ENCODE data around the gene CDC25A. TPM values are rescaled to one million over a fixed set of nuclear protein-coding genes. Genes with fewer than 3 reads are reported as not detected.
A peak's percentile ranks its signal among the peaks of the same experiment; 100 is the strongest.
"Not testable (repeated sequence)": the region's sequence is repeated elsewhere in the genome, so short reads cannot be mapped to it uniquely, and the experiment has no call there.

Gene CDC25A
- total and polyA plus RNA-seq, 2 experiments from 2014 or later: 17.7 to 126 TPM

- no peak for DNase-seq (ENCODE audit: low spot score)
- peak; percentile 56 for ATAC-seq
- Histone ChIP-seq H3F3A (replicated peaks; ENCODE audit: low read depth) (no peaks in the 10 kb centered on the region), H3K27ac (ENCODE audit: low read depth) (peak overlapping the region; percentile 42; the same call in 1 of the 2 replicates), H3K27me3 (ENCODE audit: insufficient read depth) (no peaks in the 10 kb centered on the region), H4K20me1 (replicated peaks; ENCODE audit: insufficient read depth) (no peaks in the 10 kb centered on the region), H3K36me3 (ENCODE audit: insufficient read depth) (no peaks in the 10 kb centered on the region), H3K4me2 (peak overlapping the region; percentile 19; the same call in 1 of the 2 replicates), H2AFZ (peak overlapping the region; percentile 78), H3K9me2 (ENCODE audit: insufficient read depth) (peaks cover 5% of the 10 kb centered on the region; the same call in 1 of the 2 replicates), H3K79me2 (replicated peaks; ENCODE audit: insufficient read depth) (no peaks in the 10 kb centered on the region), H3K4me1 (ENCODE audit: insufficient read depth) (peaks cover 14% of the 10 kb centered on the region), H3K4me3 (no peak overlapping the region)
- TF ChIP-seq EZH2phosphoT487 (IDR thresholded peaks at IDR 0.05; ENCODE audit: unreplicated experiment) (no peak), POLR2AphosphoS5 (IDR thresholded peaks at IDR 0.05; ENCODE audit: low read depth) (no peak)
- H3K27ac Mint-ChIP-seq: no peak overlapping the region
- H3K4me3 Mint-ChIP-seq: no peak overlapping the region
- peaks cover 16% of the 10 kb centered on the region for H3K4me1 Mint-ChIP-seq
- H3K36me3 Mint-ChIP-seq (ENCODE audit: low read depth): peaks cover 3% of the 10 kb centered on the region; the same call in 1 of the 3 replicates
- no peaks in the 10 kb centered on the region; the same call in 2 of the 3 replicates for H3K9me3 Mint-ChIP-seq
- no peaks in the 10 kb centered on the region for H3K27me3 Mint-ChIP-seq (ENCODE audit: insufficient read depth, low read depth, poor library complexity)
Observed at GRCh38 chr3:48112813-48113212, 75.4 kb downstream of the CDC25A start.

- peaks cover 21% of the 10 kb centered on the region for H3K4me1 Mint-ChIP-seq
- H3K79me2 ChIP-seq (replicated peaks; ENCODE audit: insufficient read depth); H3K27me3 Mint-ChIP-seq (ENCODE audit: insufficient read depth, low read depth, poor library complexity); H3K36me3 ChIP-seq (ENCODE audit: insufficient read depth); H4K20me1 ChIP-seq (replicated peaks; ENCODE audit: insufficient read depth); H3K27ac Mint-ChIP-seq; H3K4me2 ChIP-seq; DNase-seq (ENCODE audit: low spot score); H3K36me3 Mint-ChIP-seq (ENCODE audit: low read depth); H3K27me3 ChIP-seq (ENCODE audit: insufficient read depth); H3F3A ChIP-seq (replicated peaks; ENCODE audit: low read depth); H3K4me3 ChIP-seq; ATAC-seq; H3K4me3 Mint-ChIP-seq; H3K9me3 Mint-ChIP-seq; H3K9me2 ChIP-seq (ENCODE audit: insufficient read depth): not testable (repeated sequence)
- peak overlapping the region; percentile 42; the same call in 1 of the 2 replicates for H3K27ac ChIP-seq (ENCODE audit: low read depth)
- H3K4me1 ChIP-seq (ENCODE audit: insufficient read depth): peaks cover 19% of the 10 kb centered on the region
- peak overlapping the region; percentile 78; the same call in 1 of the 2 replicates for H2AFZ ChIP-seq
Observed at GRCh38 chr3:48112108-48112791, 76.0 kb downstream of the CDC25A start.

GRCh38 chr3:48110463-48110862 is 77.8 kb downstream of the CDC25A start:
- no peak overlapping the region for H3K4me2 ChIP-seq
- H2AFZ ChIP-seq: no peak overlapping the region
- DNase-seq (ENCODE audit: low spot score): no peak
- no peak overlapping the region for H3K4me3 ChIP-seq
- no peak for ATAC-seq
- Mint-ChIP-seq H3K4me1 (peaks cover 21% of the 10 kb centered on the region), H3K9me3 (no peaks in the 10 kb centered on the region; the same call in 2 of the 3 replicates), H3K27ac (no peak overlapping the region), H3K27me3 (ENCODE audit: insufficient read depth, low read depth, poor library complexity) (no peaks in the 10 kb centered on the region), H3K4me3 (no peak overlapping the region), H3K36me3 (ENCODE audit: low read depth) (peaks cover 3% of the 10 kb centered on the region; the same call in 1 of the 3 replicates)
- no peaks in the 10 kb centered on the region for H3K27me3 ChIP-seq (ENCODE audit: insufficient read depth)
- no peaks in the 10 kb centered on the region for H3K79me2 ChIP-seq (replicated peaks; ENCODE audit: insufficient read depth)
- H3K9me2 ChIP-seq (ENCODE audit: insufficient read depth): peaks cover 5% of the 10 kb centered on the region; the same call in 1 of the 2 replicates
- no peak for TF ChIP-seq JUNB (IDR thresholded peaks at IDR 0.05; ENCODE audit: unreplicated experiment)
- TF ChIP-seq EZH2 (IDR thresholded peaks at IDR 0.05; ENCODE audit: low read depth, unreplicated experiment): no peak
- no peak for TF ChIP-seq ZNF114 (CRISPR knock-in tag; IDR thresholded peaks at IDR 0.05)
- peaks cover 20% of the 10 kb centered on the region for H3K4me1 ChIP-seq (ENCODE audit: insufficient read depth)
- H4K20me1 ChIP-seq (replicated peaks; ENCODE audit: insufficient read depth): no peaks in the 10 kb centered on the region
- H3K36me3 ChIP-seq (ENCODE audit: insufficient read depth): no peaks in the 10 kb centered on the region
- H3K27ac ChIP-seq (ENCODE audit: low read depth): no peak overlapping the region
- H3F3A ChIP-seq (replicated peaks; ENCODE audit: low read depth): no peaks in the 10 kb centered on the region

Data from GM23338 (cell line).